Medulla oblongata (tissue), 1 donor: ENCODE measurements around the gene DCBLD1.

Experiments
- DNase-seq: peaks from one replicate; pipeline ENCODE4 v3.0.0-alpha.2; 2015; ENCODE audit errors: extremely low spot score

The DCBLD1 gene

GRCh38 chr6:117472667-117473066, 9.8 kb upstream of the DCBLD1 start:
- no peak for DNase-seq

DNA sequence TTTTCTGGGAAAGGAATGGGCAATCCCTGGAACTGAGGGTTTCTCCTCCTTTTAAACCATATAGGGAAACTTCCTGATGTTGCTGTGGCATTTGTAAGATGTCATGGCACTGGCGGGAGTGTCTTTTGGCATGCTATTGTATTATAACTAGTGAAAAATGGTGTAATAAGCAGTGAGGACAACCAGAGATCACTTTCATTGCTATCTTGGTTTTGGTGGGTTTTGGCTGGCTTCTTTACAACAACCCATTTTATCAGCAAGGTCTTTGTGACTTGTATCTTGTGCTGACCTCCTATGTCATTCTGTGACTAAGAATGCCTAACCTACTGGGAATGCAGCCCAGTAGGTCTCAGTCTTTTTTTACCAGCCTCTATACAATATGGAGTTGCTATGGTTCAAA, 9.1 kb upstream of the DCBLD1 start:
- DNase-seq: no peak

DNA sequence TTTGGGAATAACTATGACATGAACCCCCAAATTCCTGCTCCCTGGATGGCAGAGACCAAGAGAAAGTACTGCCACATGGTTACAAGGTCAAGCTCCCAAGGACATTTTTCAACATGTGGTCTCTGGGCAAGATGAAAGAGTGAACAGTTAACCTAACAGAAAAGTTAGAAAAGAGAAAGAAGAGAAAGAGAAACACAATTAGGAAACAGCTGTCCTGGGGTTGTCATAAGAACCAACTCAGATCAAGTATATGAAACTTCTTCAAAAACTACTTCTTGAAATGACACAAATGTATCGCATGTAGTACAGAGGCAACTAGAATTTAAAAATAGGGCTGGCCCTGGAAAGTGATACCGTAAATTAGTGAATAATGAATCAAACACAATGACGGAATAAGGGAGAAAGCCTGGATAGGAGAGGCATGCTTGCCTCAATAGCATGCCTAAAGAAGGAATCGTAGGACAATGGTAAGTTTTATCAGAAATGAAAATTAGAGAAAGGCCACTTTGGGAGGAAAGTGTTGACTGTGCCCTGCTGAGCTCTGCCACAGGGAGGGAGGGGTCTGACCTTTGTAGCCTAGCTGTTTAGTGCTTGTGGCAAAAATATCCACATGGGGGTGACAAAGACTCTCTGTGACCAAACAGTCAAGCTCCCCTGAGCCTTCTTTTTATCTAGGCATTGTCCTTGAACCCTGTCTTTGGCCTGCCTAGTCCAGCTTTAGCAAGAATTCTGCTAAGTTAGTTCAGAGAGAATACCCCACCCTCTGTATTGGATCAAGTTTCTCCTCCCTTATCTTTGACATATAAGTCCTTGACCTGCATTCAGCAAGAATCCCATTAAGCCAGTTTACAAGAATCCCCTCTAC, 4.3 kb upstream of the DCBLD1 start:
- peak; percentile 55 for DNase-seq

GRCh38 chr6:117478853-117479231, 3.6 kb upstream of the DCBLD1 start:
- DNase-seq: no peak

GRCh38 chr6:117480651-117481050, 1.8 kb upstream of the DCBLD1 start:
- DNase-seq: no peak

- no peak for DNase-seq
Measured at GRCh38 chr6:117481278-117481925, 1.1 kb upstream of the DCBLD1 start.

- peak; percentile 26 for DNase-seq
Measured at GRCh38 chr6:117481926-117482239, 591 bp upstream of the DCBLD1 start.

DNA sequence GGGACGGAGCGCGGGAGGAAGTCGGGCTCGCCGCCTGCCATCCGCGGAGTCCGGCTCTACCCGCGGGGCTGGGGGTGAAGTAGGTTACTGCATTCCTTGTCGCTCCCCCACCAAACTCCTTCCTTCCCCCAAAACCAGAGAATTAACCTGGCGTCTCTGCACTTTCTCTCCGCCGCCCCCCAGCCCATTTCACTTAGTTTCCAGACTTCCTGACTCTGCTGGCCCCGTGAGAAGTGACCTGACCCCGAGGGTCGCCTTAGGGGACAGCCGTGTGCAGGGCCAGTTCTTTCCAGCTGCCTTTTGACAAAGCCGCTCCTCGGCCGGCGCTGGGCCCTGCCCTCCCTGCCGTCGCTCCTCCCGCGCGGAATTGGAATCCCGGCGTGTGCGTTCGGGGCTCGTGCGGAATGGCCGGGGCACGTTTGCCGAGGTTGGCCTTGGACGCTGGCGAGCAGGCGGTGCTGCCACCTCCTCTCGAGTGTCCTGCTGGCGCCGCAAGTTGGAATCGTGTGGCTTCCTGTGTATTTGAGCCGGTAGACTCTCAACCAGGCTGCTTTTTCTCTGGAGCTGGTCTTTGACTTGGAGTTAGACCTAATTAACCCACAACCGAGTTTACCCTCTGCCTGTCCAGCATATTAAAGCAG, 650 bp downstream of the DCBLD1 start:
- DNase-seq: peak; percentile 45

GRCh38 chr6:117483645-117484016, 1.2 kb downstream of the DCBLD1 start:
- no peak for DNase-seq

DNA sequence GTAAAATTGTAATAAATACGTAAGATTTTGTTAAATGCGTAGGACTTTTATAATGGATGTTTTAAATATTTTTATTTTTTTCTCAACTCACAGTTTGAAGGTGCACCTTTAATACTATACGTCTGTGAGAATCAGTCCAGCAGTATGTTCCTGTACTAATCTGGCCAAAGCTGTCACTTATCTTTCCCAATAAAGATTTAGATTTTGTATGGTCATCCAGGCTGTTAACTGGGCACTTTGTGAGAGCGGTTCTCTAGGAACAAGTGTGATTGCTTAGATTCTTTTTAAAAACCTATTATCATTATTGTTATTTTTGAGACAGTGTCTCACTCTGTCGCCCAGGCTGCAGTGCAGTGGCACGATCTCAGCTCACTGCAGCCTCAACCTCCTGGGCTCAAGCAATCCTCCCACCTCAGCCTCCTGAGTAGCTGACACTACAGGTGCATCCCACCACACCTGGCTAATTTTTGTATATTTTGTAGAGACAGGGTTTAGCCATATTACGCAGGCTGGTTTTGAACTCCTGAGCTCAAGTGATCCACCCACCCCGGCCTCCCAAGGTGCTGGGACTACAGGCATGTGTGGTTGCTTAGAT, 1.7 kb downstream of the DCBLD1 start:
- DNase-seq: no peak

DNA sequence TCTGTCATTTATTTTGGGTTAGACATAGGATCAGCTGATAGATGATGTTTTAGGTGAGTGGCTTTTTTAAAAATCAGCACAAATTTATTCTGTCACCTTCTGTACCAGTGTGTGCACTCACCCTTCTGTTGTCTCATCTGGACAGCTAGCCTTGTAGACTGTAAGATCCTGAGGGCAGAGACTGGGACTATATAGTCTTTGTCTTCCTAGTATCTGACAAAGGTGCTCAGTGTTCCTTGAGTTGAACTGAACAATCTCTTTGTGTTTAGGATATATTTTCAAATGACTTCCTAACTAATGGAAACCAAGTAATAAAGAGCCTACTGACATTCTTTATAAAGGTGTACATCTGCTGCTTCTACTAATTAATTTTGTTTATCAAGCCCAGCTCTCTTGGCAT, 3.0 kb downstream of the DCBLD1 start:
- DNase-seq: no peak

GRCh38 chr6:117487821-117488220, 5.3 kb downstream of the DCBLD1 start:
- no peak for DNase-seq

- no peak for DNase-seq
Measured at GRCh38 chr6:117489003-117489402, 6.5 kb downstream of the DCBLD1 start.

- DNase-seq: no peak
Measured at GRCh38 chr6:117491916-117492315, 9.4 kb downstream of the DCBLD1 start.

GRCh38 chr6:117493470-117493869, 11.0 kb downstream of the DCBLD1 start:
- DNase-seq: no peak

- no peak for DNase-seq
Measured at GRCh38 chr6:117494283-117494682, 11.8 kb downstream of the DCBLD1 start.

DNA sequence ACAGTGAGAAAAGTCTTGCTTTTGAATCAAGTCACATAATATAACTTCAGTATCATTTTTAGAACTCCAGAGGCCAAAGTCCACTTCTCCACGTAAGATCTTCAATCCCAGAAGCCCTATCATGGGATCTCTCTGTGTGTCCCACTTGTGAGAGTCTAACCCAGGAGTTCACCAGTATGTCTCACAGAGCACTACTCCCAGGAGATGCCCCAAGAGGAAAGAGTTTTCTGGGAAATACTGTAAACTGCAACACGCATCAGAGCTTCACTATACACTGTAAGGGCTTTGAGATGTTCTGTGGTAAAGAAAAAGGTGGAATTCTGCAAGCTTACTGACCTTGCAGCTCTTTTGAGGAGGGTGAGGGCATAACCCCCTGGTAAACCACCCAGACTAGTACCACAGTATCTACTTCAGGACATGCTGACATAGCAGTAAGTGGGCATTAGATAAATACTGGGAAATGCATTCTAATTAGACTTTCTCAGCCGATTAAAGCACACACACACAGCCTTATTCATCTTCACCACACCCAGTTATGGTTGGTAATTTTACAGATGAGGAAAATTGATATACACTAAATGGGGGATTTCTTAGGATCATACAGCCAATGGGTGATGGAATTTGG, 12.3 kb downstream of the DCBLD1 start:
- no peak for DNase-seq

- no peak for DNase-seq
Measured at GRCh38 chr6:117495425-117495824, 13.0 kb downstream of the DCBLD1 start.

DNA sequence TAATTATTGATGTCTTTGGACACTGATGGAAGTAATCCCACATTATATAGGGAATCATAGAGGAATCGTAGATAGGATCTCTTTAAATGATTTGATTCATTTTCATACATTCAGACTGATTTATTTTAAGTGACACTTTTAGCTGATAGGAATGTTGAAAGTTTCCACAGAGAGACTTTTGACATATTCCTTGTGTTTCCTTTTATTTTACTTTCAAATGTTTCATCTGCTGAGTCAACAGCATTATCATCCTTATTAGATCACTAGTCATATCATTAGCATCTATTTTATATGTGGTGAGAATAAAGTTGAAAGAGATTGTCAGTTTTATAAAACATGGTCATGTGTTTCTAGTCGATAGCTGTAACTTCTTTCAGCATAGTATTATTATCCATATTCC, 13.4 kb downstream of the DCBLD1 start:
- DNase-seq: no peak

GRCh38 chr6:117496383-117496990, 14.0 kb downstream of the DCBLD1 start:
- DNase-seq: no peak

DNA sequence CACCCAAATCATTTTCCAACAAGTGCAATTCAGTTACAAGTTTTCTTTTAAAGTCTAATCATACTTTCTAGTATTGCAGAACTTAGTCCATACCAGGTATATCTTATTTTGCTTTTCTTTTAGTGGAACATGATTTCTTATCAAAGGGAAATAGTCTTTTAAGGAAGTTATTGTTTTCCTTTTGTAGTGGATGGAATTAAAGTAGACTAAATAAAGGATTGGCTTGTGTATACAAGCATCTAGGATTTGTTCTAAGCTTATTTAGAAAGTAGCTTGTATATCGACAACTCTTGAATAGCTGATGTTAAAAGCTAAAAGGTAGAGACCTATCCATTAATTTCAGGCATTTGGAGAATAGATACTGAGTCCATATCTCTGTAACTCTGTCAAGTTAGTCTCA, 14.8 kb downstream of the DCBLD1 start:
- no peak for DNase-seq

DNA sequence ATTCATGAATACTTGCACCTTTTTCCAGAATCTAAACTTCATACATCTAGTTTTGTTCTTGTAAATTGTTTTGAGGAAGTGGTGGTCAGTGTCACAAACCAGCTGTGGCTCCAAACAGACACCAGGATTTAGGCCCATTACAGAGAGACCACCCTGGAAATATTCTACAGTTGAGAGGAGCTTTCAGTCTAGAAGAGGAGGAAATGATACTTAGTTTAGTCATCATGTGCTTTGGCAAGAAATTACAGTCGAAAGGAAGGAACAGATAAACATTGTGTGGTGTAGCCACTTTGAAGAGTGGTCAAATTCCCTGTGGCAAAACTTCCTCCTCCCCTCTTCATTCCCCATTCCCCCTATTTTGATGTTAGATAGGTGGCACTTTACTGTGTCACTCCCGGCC, 15.7 kb downstream of the DCBLD1 start:
- peak; percentile 38 for DNase-seq
